HL-60 (cell line): ENCODE measurements around the gene WFDC6.

Source experiments
- DNase-seq, 2 experiments: peaks; one replicate each; pipeline ENCODE4 v3.0.0-alpha.2; 2010 to 2020; ENCODE audit warnings: low read depth in 1 of 2, low spot score in 1 of 2
- H3K27ac ChIP-seq: fragments of 250-450 bp; sonication (Bioruptor Pico); replicated peaks from 2 replicates; pipeline ENCODE4 v1.5.1; 2020; ENCODE audit warnings: mild to moderate bottlenecking, moderate library complexity
- H3K27me3 ChIP-seq: fragments of 250-450 bp; sonication (Bioruptor Pico); 2 replicates; pipeline ENCODE4 v1.5.1; 2021; ENCODE audit warnings: mild to moderate bottlenecking, moderate library complexity; ENCODE audit not compliant: insufficient read depth, poor library complexity, severe bottlenecking
- H3K4me3 ChIP-seq: replicated peaks from 2 replicates; pipeline ENCODE4 v1.5.1; 2011; ENCODE audit warnings: mild to moderate bottlenecking, control low read depth, low read length; ENCODE audit not compliant: insufficient read depth
- CTCF ChIP-seq: IDR thresholded peaks from one replicate; pipeline ENCODE4 v1.5.1; 2011; ENCODE audit warnings: low read length, control low read depth, inconsistent platforms; ENCODE audit not compliant: insufficient read depth
- GABPA ChIP-seq: IDR thresholded peaks from 2 replicates; pipeline ENCODE4 v1.6.1; 2012; ENCODE audit warnings: low read depth
- POLR2AphosphoS5 ChIP-seq: IDR thresholded peaks from 2 replicates; pipeline ENCODE4 v1.6.1; 2012; ENCODE audit warnings: low read depth
- SPI1 ChIP-seq: IDR thresholded peaks from 2 replicates; pipeline ENCODE4 v1.6.1; 2012; ENCODE audit warnings: low read depth, mild to moderate bottlenecking, borderline replicate concordance
- TF ChIP-seq, protein P1 (sequence below): IDR thresholded peaks from 2 replicates; pipeline ENCODE4 v1.6.1; 2012; ENCODE audit warnings: low read depth; ENCODE audit not compliant: insufficient replicate concordance

WFDC6 gene

GRCh38 chr20:45581702-45582101 lies 42.4 kb upstream of the WFDC6 start:
- Histone ChIP-seq H3K4me3 (no peak overlapping the region), H3K27me3 (peaks cover 13% of the 10 kb centered on the region), H3K27ac (no peak overlapping the region)
- DNase-seq: no peak
- TF ChIP-seq, protein P1, sequence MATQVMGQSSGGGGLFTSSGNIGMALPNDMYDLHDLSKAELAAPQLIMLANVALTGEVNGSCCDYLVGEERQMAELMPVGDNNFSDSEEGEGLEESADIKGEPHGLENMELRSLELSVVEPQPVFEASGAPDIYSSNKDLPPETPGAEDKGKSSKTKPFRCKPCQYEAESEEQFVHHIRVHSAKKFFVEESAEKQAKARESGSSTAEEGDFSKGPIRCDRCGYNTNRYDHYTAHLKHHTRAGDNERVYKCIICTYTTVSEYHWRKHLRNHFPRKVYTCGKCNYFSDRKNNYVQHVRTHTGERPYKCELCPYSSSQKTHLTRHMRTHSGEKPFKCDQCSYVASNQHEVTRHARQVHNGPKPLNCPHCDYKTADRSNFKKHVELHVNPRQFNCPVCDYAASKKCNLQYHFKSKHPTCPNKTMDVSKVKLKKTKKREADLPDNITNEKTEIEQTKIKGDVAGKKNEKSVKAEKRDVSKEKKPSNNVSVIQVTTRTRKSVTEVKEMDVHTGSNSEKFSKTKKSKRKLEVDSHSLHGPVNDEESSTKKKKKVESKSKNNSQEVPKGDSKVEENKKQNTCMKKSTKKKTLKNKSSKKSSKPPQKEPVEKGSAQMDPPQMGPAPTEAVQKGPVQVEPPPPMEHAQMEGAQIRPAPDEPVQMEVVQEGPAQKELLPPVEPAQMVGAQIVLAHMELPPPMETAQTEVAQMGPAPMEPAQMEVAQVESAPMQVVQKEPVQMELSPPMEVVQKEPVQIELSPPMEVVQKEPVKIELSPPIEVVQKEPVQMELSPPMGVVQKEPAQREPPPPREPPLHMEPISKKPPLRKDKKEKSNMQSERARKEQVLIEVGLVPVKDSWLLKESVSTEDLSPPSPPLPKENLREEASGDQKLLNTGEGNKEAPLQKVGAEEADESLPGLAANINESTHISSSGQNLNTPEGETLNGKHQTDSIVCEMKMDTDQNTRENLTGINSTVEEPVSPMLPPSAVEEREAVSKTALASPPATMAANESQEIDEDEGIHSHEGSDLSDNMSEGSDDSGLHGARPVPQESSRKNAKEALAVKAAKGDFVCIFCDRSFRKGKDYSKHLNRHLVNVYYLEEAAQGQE: no peak
- peak; percentile 27; the same call in 1 of the 2 replicates for TF ChIP-seq SPI1

- peaks cover 17% of the 10 kb centered on the region for H3K27me3 ChIP-seq
- H3K27ac ChIP-seq: no peak within 1 kb of the TSS
- H3K4me3 ChIP-seq: no peak within 1 kb of the TSS
- no peak for DNase-seq
- TF ChIP-seq POLR2AphosphoS5 (no peak), GABPA (no peak), CTCF (no peak), SPI1 (no peak)
- TF ChIP-seq, protein P1: no peak
Observed at GRCh38 chr20:45579184-45579583, 39.9 kb upstream of the WFDC6 start, which contains the start of gene WFDC8. TSS of gene WFDC8 (minus strand) at chr20:45579284. CDS start at chr20:45579247, 37 bp downstream.

DNA sequence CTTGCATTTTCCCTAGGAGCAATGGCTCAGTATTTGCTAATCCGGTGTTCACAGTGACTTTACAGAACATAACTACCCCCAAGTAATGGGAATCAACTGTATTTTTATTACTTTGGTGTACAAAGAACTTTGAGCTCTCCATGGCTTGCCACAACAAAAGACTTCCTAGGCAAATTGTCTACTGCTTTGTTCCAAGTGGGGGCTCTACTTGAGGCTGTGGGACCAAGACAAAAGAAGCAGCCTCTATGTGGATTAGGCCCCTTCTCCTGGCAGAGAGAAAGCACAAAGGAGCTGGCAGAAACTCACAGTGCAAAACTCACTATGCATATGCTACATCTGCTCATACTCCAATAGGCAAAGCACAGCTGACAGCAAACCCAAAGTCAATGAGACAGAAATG lies 38.9 kb upstream of the WFDC6 start:
- TF ChIP-seq GABPA (no peak), POLR2AphosphoS5 (no peak), CTCF (no peak)
- peaks cover 17% of the 10 kb centered on the region for H3K27me3 ChIP-seq
- H3K4me3 ChIP-seq: no peak overlapping the region
- no peak for DNase-seq
- H3K27ac ChIP-seq: no peak overlapping the region

- TF ChIP-seq CTCF (no peak), POLR2AphosphoS5 (no peak), GABPA (no peak), SPI1 (no peak)
- TF ChIP-seq, protein P1: no peak
- Histone ChIP-seq H3K27ac (no peak overlapping the region), H3K27me3 (peaks cover 9% of the 10 kb centered on the region), H3K4me3 (no peak overlapping the region)
- no peak for DNase-seq
Observed at GRCh38 chr20:45576995-45577394, 37.7 kb upstream of the WFDC6 start.
